ENCODE data around the gene CLEC4G.

DNA sequence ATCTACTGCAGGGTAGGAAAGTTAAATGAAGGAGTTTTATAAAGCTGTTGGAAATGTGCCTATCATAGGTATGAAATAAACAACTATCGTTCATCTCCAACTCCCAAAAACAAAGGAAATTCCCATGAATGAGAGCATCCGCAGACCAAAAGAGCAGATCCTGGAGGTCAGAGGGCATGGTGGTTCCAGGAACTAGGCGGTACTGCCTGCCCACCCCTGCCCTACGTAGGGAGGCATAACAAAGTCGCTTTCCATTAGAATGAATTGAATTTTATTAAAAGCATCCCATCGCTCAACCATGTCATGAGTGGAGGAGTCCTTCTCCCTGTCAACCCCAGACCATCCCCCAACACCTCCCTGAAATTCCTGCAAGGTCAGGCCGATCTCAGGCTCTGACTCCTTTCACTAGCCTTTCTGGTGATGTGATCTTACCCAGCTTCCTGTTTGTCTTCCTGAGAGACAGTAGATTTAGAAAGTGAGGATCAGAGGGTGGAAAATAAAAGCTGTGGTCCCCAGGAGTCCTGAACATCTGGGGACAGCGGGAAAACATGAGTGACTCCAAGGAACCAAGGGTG lies 30.9 kb upstream of the CLEC4G start, which contains the start of gene CLEC4M:
- TF ChIP-seq, protein P1, sequence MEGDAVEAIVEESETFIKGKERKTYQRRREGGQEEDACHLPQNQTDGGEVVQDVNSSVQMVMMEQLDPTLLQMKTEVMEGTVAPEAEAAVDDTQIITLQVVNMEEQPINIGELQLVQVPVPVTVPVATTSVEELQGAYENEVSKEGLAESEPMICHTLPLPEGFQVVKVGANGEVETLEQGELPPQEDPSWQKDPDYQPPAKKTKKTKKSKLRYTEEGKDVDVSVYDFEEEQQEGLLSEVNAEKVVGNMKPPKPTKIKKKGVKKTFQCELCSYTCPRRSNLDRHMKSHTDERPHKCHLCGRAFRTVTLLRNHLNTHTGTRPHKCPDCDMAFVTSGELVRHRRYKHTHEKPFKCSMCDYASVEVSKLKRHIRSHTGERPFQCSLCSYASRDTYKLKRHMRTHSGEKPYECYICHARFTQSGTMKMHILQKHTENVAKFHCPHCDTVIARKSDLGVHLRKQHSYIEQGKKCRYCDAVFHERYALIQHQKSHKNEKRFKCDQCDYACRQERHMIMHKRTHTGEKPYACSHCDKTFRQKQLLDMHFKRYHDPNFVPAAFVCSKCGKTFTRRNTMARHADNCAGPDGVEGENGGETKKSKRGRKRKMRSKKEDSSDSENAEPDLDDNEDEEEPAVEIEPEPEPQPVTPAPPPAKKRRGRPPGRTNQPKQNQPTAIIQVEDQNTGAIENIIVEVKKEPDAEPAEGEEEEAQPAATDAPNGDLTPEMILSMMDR (IDR thresholded peaks at IDR 0.05; ENCODE audit: poor library complexity, severe bottlenecking) = no peak
- no peak for TF ChIP-seq SMC3 (conservative IDR thresholded peaks at IDR 0.05; ENCODE audit: poor library complexity)
- TF ChIP-seq REST (IDR thresholded peaks at IDR 0.05; ENCODE audit: borderline replicate concordance) = no peak
- TF ChIP-seq MXI1 (conservative IDR thresholded peaks at IDR 0.05; ENCODE audit: poor library complexity, severe bottlenecking) = no peak
- no peak for TF ChIP-seq POLR2AphosphoS5 (IDR thresholded peaks at IDR 0.05)
- no peak for TF ChIP-seq TAF1 (IDR thresholded peaks at IDR 0.05; ENCODE audit: low read depth)
- TF ChIP-seq EP300 (conservative IDR thresholded peaks at IDR 0.05; ENCODE audit: poor library complexity, severe bottlenecking) = no peak
- TF ChIP-seq EZH2 (IDR thresholded peaks at IDR 0.05; ENCODE audit: borderline replicate concordance, insufficient read depth, low read length, poor library complexity, severe bottlenecking) = no peak
- no peak for TF ChIP-seq RAD21 (conservative IDR thresholded peaks at IDR 0.05)

All from neural cell (in vitro differentiated cells).